HFFc6 (cell line): ENCODE measurements around the gene IKBKE. TPM values are rescaled to one million over a fixed set of nuclear protein-coding genes. Genes with fewer than 3 reads are reported as not detected.
A peak's percentile ranks its signal among the peaks of the same experiment; 100 is the strongest.
"Not testable (repeated sequence)": the region's sequence is repeated elsewhere in the genome, so short reads cannot be mapped to it uniquely, and the experiment has no call there.

Experiments
- DNase-seq: peaks from one replicate; pipeline ENCODE4 v3.0.0-alpha.2; 2018
- H3K27ac Mint-ChIP-seq: 2 replicates; pipeline ENCODE4 v1.8.0; 2020; ENCODE audit warnings: mild to moderate bottlenecking, mixed read lengths
- H3K27me3 Mint-ChIP-seq: 2 replicates; pipeline ENCODE4 v1.8.0; 2021; ENCODE audit warnings: mild to moderate bottlenecking, moderate library complexity, mixed read lengths; ENCODE audit not compliant: insufficient read depth
- H3K36me3 Mint-ChIP-seq: 2 replicates; pipeline ENCODE4 v1.8.0; 2021; ENCODE audit warnings: low read depth, mixed read lengths
- H3K4me1 Mint-ChIP-seq: 2 replicates; pipeline ENCODE4 v1.8.0; 2020; ENCODE audit warnings: low read depth, mixed read lengths
- H3K4me3 Mint-ChIP-seq: 2 replicates; pipeline ENCODE4 v1.8.0; 2020; ENCODE audit warnings: mild to moderate bottlenecking, moderate library complexity, mixed read lengths
- H3K9me3 Mint-ChIP-seq: 2 replicates; pipeline ENCODE4 v1.8.0; 2020; ENCODE audit warnings: mild to moderate bottlenecking, mixed read lengths
- CTCF ChIP-seq: fragments of 200-600 bp; sonication (generic); IDR thresholded peaks from 2 replicates; pipeline ENCODE4 v1.5.0; 2021; ENCODE audit warnings: antibody characterized with exemption, mild to moderate bottlenecking
- total RNA-seq, 6 experiments: library from RNA; stranded (reverse); fragmentation: NEBNext Ultra II Directional; extraction: Animal tissue kit (Norgen Biotek cat#: 25700); gene quantifications; 2 replicates in 1 of 6; 3 replicates in 5 of 6; pipeline ENCODE4 v1.2.3, GENCODE V29; 2021

Gene IKBKE
- total RNA-seq, 6 experiments from 2014 or later: 15.1 to 19.6 (median 17.1) TPM

DNA sequence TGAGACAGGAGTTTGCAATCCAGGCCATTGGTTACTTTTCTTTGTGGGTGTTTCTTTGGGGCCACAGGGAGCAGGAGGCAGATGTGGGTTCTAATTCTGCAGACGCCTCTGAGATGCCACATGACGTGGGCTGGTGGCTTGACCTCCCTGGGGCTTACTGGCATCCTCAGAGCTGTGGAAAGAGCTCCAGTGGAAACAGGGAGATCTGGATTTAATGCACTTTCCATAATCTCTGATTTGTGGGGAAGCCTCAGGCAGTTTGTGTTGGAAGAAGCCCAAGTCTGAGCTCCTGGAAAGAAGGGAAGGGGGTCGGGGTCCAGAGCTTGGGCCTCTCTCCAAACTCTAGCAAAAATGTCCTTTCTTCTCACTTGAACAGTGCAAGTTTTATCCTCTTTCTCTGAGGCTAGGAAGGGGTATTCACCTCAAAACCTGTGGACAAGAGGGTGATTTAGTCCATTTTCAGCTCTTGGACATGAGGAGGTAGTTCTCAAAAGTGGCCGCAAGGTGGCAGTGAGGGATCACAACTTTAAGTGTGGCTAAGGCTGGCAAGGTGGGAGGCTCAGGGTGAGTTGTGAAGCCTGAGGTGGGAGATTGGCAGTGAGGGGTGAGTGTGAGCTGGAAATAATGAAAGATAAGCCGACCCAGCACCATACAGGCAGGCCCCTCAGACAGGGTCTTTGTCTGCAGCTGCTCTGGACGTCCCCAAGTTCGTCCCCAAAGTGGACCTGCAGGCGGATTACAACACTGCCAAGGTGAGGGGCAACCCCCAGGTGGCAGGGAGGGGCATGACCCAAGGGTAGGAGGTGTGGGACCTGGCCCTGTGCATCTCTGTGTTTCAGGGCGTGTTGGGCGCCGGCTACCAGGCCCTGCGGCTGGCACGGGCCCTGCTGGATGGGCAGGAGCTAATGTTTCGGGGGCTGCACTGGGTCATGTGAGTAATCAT is 9.2 kb downstream of the IKBKE start:
- Mint-ChIP-seq H3K27ac (peak overlapping the region; percentile 2; the same call in 1 of the 2 replicates), H3K9me3 (no peaks in the 10 kb centered on the region), H3K4me3 (no peak overlapping the region), H3K4me1 (peaks cover 22% of the 10 kb centered on the region), H3K36me3 (peaks cover 21% of the 10 kb centered on the region), H3K27me3 (no peaks in the 10 kb centered on the region)
- TF ChIP-seq CTCF: peak; percentile 91
- DNase-seq: peak; percentile 55

DNA sequence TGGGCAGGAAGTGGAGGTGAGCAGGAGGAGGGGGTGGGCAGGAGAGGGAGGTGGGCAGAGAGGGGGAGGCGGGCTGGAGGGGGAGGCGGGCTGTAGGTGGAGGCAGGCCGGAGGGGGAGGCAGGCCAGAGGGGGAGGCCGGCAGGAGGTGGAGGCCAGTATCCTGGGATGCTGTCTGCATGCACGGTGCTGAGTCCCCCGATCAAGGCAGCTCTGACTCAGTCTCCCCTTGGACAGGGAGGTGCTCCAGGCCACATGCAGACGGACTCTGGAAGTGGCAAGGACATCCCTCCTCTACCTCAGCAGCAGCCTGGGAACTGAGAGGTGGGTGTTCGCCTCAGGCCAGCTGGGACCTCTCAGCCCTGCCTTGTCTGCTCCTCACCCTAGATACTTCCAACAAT is 9.9 kb downstream of the IKBKE start:
- peaks cover 17% of the 10 kb centered on the region for H3K36me3 Mint-ChIP-seq
- no peaks in the 10 kb centered on the region for H3K27me3 Mint-ChIP-seq
- no peak overlapping the region for H3K4me3 Mint-ChIP-seq
- H3K27ac Mint-ChIP-seq: no peak overlapping the region
- no peak for DNase-seq
- no peaks in the 10 kb centered on the region for H3K9me3 Mint-ChIP-seq
- no peak for TF ChIP-seq CTCF
- H3K4me1 Mint-ChIP-seq: peaks cover 22% of the 10 kb centered on the region

- Mint-ChIP-seq H3K27me3 (no peaks in the 10 kb centered on the region), H3K36me3 (peaks cover 8% of the 10 kb centered on the region), H3K4me3 (no peak overlapping the region), H3K9me3 (no peaks in the 10 kb centered on the region), H3K4me1 (peaks cover 22% of the 10 kb centered on the region), H3K27ac (no peak overlapping the region)
- no peak for DNase-seq
- no peak for TF ChIP-seq CTCF
Measured at GRCh38 chr1:206482611-206483010, 12.3 kb downstream of the IKBKE start.

- not testable (repeated sequence) for H3K9me3 Mint-ChIP-seq, H3K27me3 Mint-ChIP-seq, H3K27ac Mint-ChIP-seq
Measured at GRCh38 chr1:206483864-206484263, 13.6 kb downstream of the IKBKE start.

GRCh38 chr1:206484901-206485300 is 14.6 kb downstream of the IKBKE start:
- DNase-seq: no peak
- Mint-ChIP-seq H3K36me3 (peaks cover 8% of the 10 kb centered on the region), H3K9me3 (no peaks in the 10 kb centered on the region), H3K27me3 (no peaks in the 10 kb centered on the region), H3K27ac (no peak overlapping the region), H3K4me1 (peaks cover 12% of the 10 kb centered on the region), H3K4me3 (no peak overlapping the region)
- TF ChIP-seq CTCF: no peak

More at GRCh38 chr1:206483864-206484263, 13.6 kb downstream of the IKBKE start:
- H3K4me3 Mint-ChIP-seq, H3K36me3 Mint-ChIP-seq, DNase-seq: not testable (repeated sequence)
- peaks cover 21% of the 10 kb centered on the region for H3K4me1 Mint-ChIP-seq
